ENCODE data around the gene PSMC5.
"Not testable (repeated sequence)": the region's sequence is repeated elsewhere in the genome, so short reads cannot be mapped to it uniquely, and the experiment has no call there.

- TF ChIP-seq CTCF (IDR thresholded peaks at IDR 0.05); EP300 (IDR thresholded peaks at IDR 0.05; ENCODE audit: low read depth); POLR2AphosphoS5 (IDR thresholded peaks at IDR 0.05); POLR2A (IDR thresholded peaks at IDR 0.05): not testable (repeated sequence)
Measured at GRCh38 chr17:63869491-63870291, 42.5 kb downstream of the PSMC5 start.
